ENCODE data around the gene LCN2. TPM values are rescaled to one million over a fixed set of nuclear protein-coding genes. Genes with fewer than 3 reads are reported as not detected.

The LCN2 gene
- total and polyA plus RNA-seq, 9 of the 15 experiments (the other 6 are each of a cell fraction or from before 2014, with no cell fraction given) = 0.10 to 1.2 (median 0.44) TPM; not detected in 1

- TF ChIP-seq HBP1 (CRISPR knock-in tag; IDR thresholded peaks at IDR 0.05) (0 out of 2 replicates have a peak, but pooled peaks have one; percentile 7), MYC (IDR thresholded peaks at IDR 0.05; ENCODE audit: low read depth, low read length) (peak; percentile 68), MYC (CRISPR knock-in tag; IDR thresholded peaks at IDR 0.05; ENCODE audit: borderline replicate concordance, low read depth) (0 out of 2 replicates have a peak, but pooled peaks have one; percentile 21), ZNF75A (CRISPR knock-in tag; IDR thresholded peaks at IDR 0.05) (no peak), HMGXB4 (CRISPR knock-in tag; IDR thresholded peaks at IDR 0.05) (peak; percentile 21; the same call in 1 of the 2 replicates), HIVEP1 (CRISPR knock-in tag; IDR thresholded peaks at IDR 0.05) (no peak), KLF16 (IDR thresholded peaks at IDR 0.05) (no peak), DPF2 (IDR thresholded peaks at IDR 0.05) (no peak), RB1 (IDR thresholded peaks at IDR 0.05; ENCODE audit: low read depth) (no peak), ZNF644 (tag; IDR thresholded peaks at IDR 0.05; ENCODE audit: low read depth) (no peak), MAFK (IDR thresholded peaks at IDR 0.05; ENCODE audit: low read length) (0 out of 2 replicates have a peak, but pooled peaks have one; percentile 1), SFPQ (IDR thresholded peaks at IDR 0.05; ENCODE audit: low read depth, low read length) (no peak), ZC3H4 (CRISPR knock-in tag; IDR thresholded peaks at IDR 0.05; ENCODE audit: borderline replicate concordance) (no peak), ZNF318 (IDR thresholded peaks at IDR 0.05; ENCODE audit: borderline replicate concordance in 1 of 2, low read depth in 1 of 2) (no peak)
Measured at GRCh38 chr9:128150594-128151308, 1.5 kb downstream of the LCN2 start (continued).
